Right cardiac atrium (tissue), 5 donors: Measurements from ENCODE around the gene DHRS13. TPM values are rescaled to one million over a fixed set of nuclear protein-coding genes. Genes with fewer than 3 reads are reported as not detected.
"Not testable (repeated sequence)": the region's sequence is repeated elsewhere in the genome, so short reads cannot be mapped to it uniquely, and the experiment has no call there.

ENCODE experiments used
- ATAC-seq, 2 donors: fragments of 200-7000 bp; cut with Tn5 transposase; one replicate each; pipeline versions ENCODE4 v1.8.0 to v1.9.1; 2020; ENCODE audit warnings: moderate library complexity in 2 of 2, mild to moderate bottlenecking in 1 of 2
- DNase-seq, 3 donors: peaks; one replicate each; pipeline ENCODE4 v3.0.0-alpha.2; 2020
- H3K27ac ChIP-seq: one replicate; pipeline ENCODE4 v1.5.1; 2013; ENCODE audit warnings: mild to moderate bottlenecking, low read length, control low read depth, moderate library complexity
- H3K27me3 ChIP-seq: one replicate; pipeline ENCODE4 v1.6.1; 2013; ENCODE audit not compliant: control insufficient read depth, insufficient read depth
- H3K4me1 ChIP-seq: one replicate; pipeline ENCODE4 v1.6.1; 2013; ENCODE audit warnings: low read length; ENCODE audit not compliant: control insufficient read depth, insufficient read depth
- H3K4me3 ChIP-seq: one replicate; pipeline ENCODE4 v1.5.1; 2013; ENCODE audit warnings: low read length, control low read depth
- H3K9me3 ChIP-seq: one replicate; pipeline ENCODE4 v1.6.1; 2013; ENCODE audit warnings: low read length; ENCODE audit not compliant: control insufficient read depth
- WGBS: extraction: QIAGEN DNeasy Blood & Tissue Kit; methylation state at CpG from one replicate; pipeline ENCODE4 v1.1.7; 2013; 5-methylcytosine and 5-hydroxymethylcytosine counted together
- intact Hi-C, 4 donors: fragments of 100-400 bp; cut with DNase I; formaldehyde crosslinking; loops; one replicate each; pipeline versions ENCODE4 v1.11.0 to v1.14.0; 2022 to 2023
- polyA plus RNA-seq: library from polyadenylated mRNA; stranded (reverse); fragments of 200-250 nt; gene quantifications from one replicate; pipeline ENCODE4 v1.2.3, GENCODE V29; 2013
- total RNA-seq, 4 donors: library from RNA; stranded (reverse); fragmentation: NEBNext Ultra II Directional; extraction: Animal tissue kit (Norgen Biotek cat#: 25700); gene quantifications; one replicate each; pipeline ENCODE4 v1.2.1, GENCODE V29; 2021
- donor health status: healthy with polysubstance abuse.
- donor health status: DM: no; HTN: yes; CAD: no.
- donor health status: DM: no; HTN: no; CAD: no.
- donor health status: DM: no; HTN: yes; CAD: no; lungs with severe emphysema.
- donor health status: DM: yes; HTN: yes; CAD: no.

DHRS13 gene
- total and polyA plus RNA-seq, 5 donors = 2.1 to 3.3 (median 2.3) TPM

- DNase-seq = no peak
- no peaks in the 10 kb centered on the region for H3K4me1 ChIP-seq
- H3K4me3 ChIP-seq = no peak overlapping the region
- no peaks in the 10 kb centered on the region for H3K27me3 ChIP-seq
- intact Hi-C loops = loop anchor here in 2 of 4 donors (10.0 kb wide), 2 partner anchors 158 to 188 kb away; partner anchors contain the start of genes NEK8 (in 1 of the 2) and TLCD1 (in 1 of the 2)
- ATAC-seq = no peak
- H3K9me3 ChIP-seq = no peaks in the 10 kb centered on the region
- no peak overlapping the region for H3K27ac ChIP-seq
- WGBS = 87% methylated on average over 6 of the region's 6 CpGs
These were observed 10.1 kb upstream of the DHRS13 start for GRCh38 chr17:28912938-28913333.

GRCh38 chr17:28912281-28912937, 9.5 kb upstream of the DHRS13 start:
- WGBS = 75% methylated on average over 20 of the region's 20 CpGs
- H3K27ac ChIP-seq = no peak overlapping the region

GRCh38 chr17:28911411-28912045, 8.6 kb upstream of the DHRS13 start:
- no peak overlapping the region for H3K27ac ChIP-seq
- no peaks in the 10 kb centered on the region for H3K4me1 ChIP-seq
- intact Hi-C loops = loop anchor here in 2 of 4 donors (10.0 kb wide), 2 partner anchors 157 to 187 kb away; partner anchors contain the start of genes NEK8 (in 1 of the 2) and TLCD1 (in 1 of the 2)
- H3K27me3 ChIP-seq = no peaks in the 10 kb centered on the region
- WGBS = 91% methylated on average over 13 of the region's 13 CpGs
- DNase-seq = peak in 1 of 3 donors; percentile 49
- ATAC-seq = no peak
- H3K9me3 ChIP-seq = no peaks in the 10 kb centered on the region
- no peak overlapping the region for H3K4me3 ChIP-seq

More at GRCh38 chr17:28912281-28912937, 9.5 kb upstream of the DHRS13 start:
- DNase-seq (no peak), ATAC-seq (no peak)
- intact Hi-C loops = loop anchor here in 2 of 4 donors (10.0 kb wide), 2 partner anchors 158 to 188 kb away; partner anchors contain the start of genes NEK8 (in 1 of the 2) and TLCD1 (in 1 of the 2)
- H3K9me3 ChIP-seq = no peaks in the 10 kb centered on the region
- H3K4me3 ChIP-seq = no peak overlapping the region
- no peaks in the 10 kb centered on the region for H3K4me1 ChIP-seq
- H3K27me3 ChIP-seq = no peaks in the 10 kb centered on the region

- no peak overlapping the region for H3K27ac ChIP-seq
- H3K9me3 ChIP-seq = no peaks in the 10 kb centered on the region
- 84% methylated on average over 1 of the region's 1 CpG for WGBS
- intact Hi-C loops = loop anchor here in 2 of 4 donors (10.0 kb wide), 2 partner anchors 156 to 186 kb away; partner anchors contain the start of genes NEK8 (in 1 of the 2) and TLCD1 (in 1 of the 2)
- ATAC-seq (no peak), DNase-seq (no peak)
- no peaks in the 10 kb centered on the region for H3K27me3 ChIP-seq
- H3K4me1 ChIP-seq = no peaks in the 10 kb centered on the region
- no peak overlapping the region for H3K4me3 ChIP-seq
These were observed 7.7 kb upstream of the DHRS13 start for GRCh38 chr17:28910534-28910933.

GRCh38 chr17:28908640-28909167, 5.8 kb upstream of the DHRS13 start:
- H3K4me3 ChIP-seq = no peak overlapping the region
- no peaks in the 10 kb centered on the region for H3K9me3 ChIP-seq
- peak overlapping the region; percentile 53 for H3K27ac ChIP-seq
- ATAC-seq (peak; percentile 58 to 73), DNase-seq (peak in 2 of 3 donors; percentile 45 to 72)
- intact Hi-C loops = loop anchor here in 1 of 4 donors (5.0 kb wide), 1 partner anchor 146 kb away; no protein-coding TSS in a partner anchor
- no peaks in the 10 kb centered on the region for H3K27me3 ChIP-seq
- 42% methylated on average over 6 of the region's 6 CpGs for whole genome bisulfite sequencing
- no peaks in the 10 kb centered on the region for H3K4me1 ChIP-seq

- Histone ChIP-seq H3K27ac (peak overlapping the region; percentile 53), H3K27me3 (no peaks in the 10 kb centered on the region), H3K4me3 (no peak overlapping the region), H3K9me3 (no peaks in the 10 kb centered on the region), H3K4me1 (peaks cover 2% of the 10 kb centered on the region)
- ATAC-seq (peak; percentile 32 to 46), DNase-seq (no peak)
- WGBS = 57% methylated on average over 3 of the region's 3 CpGs
- intact Hi-C loops = loop anchor here in 1 of 4 donors (5.0 kb wide), 1 partner anchor 146 kb away; no protein-coding TSS in a partner anchor
These were observed 5.0 kb upstream of the DHRS13 start for GRCh38 chr17:28907709-28908475.

- Histone ChIP-seq H3K4me1 (peaks cover 2% of the 10 kb centered on the region), H3K9me3 (no peaks in the 10 kb centered on the region), H3K4me3 (no peak overlapping the region), H3K27me3 (no peaks in the 10 kb centered on the region), H3K27ac (no peak overlapping the region)
- DNase-seq (no peak), ATAC-seq (peak in 1 of 2 donors; percentile 23)
- 51% methylated on average over 7 of the region's 7 CpGs for WGBS
- intact Hi-C loops = loop anchor here in 1 of 4 donors (5.0 kb wide), 1 partner anchor 145 kb away; no protein-coding TSS in a partner anchor
These were observed 4.0 kb upstream of the DHRS13 start for GRCh38 chr17:28906706-28907438.

GRCh38 chr17:28906276-28906675, 3.4 kb upstream of the DHRS13 start:
- no peak overlapping the region for H3K4me3 ChIP-seq
- no peak overlapping the region for H3K27ac ChIP-seq
- no peak for ATAC-seq
- H3K9me3 ChIP-seq = no peaks in the 10 kb centered on the region
- H3K27me3 ChIP-seq = no peaks in the 10 kb centered on the region
- DNase-seq = no peak
- peaks cover 2% of the 10 kb centered on the region for H3K4me1 ChIP-seq
- 61% methylated on average over 9 of the region's 9 CpGs for WGBS
- intact Hi-C loops = loop anchor here in 1 of 4 donors (5.0 kb wide), 1 partner anchor 144 kb away; no protein-coding TSS in a partner anchor

- WGBS = 47% methylated on average over 4 of the region's 4 CpGs
- H3K4me1 ChIP-seq = peaks cover 2% of the 10 kb centered on the region
- DNase-seq = no peak
- H3K27ac ChIP-seq = no peak overlapping the region
- no peaks in the 10 kb centered on the region for H3K27me3 ChIP-seq
- H3K4me3 ChIP-seq = no peak overlapping the region
- ATAC-seq = no peak
- intact Hi-C loops = loop anchor here in 1 of 4 donors (5.0 kb wide), 2 partner anchors 43 to 142 kb away; no protein-coding TSS in a partner anchor
- no peaks in the 10 kb centered on the region for H3K9me3 ChIP-seq
These were observed 1.9 kb upstream of the DHRS13 start for GRCh38 chr17:28904800-28905199.

- H3K27me3 ChIP-seq, H3K4me1 ChIP-seq, DNase-seq, H3K9me3 ChIP-seq, ATAC-seq, H3K27ac ChIP-seq, H3K4me3 ChIP-seq: not testable (repeated sequence)
- 61% methylated on average over 5 of the region's 5 CpGs for WGBS
- intact Hi-C loops = loop anchor here in 1 of 4 donors (5.0 kb wide), 1 partner anchor 44 kb away; no protein-coding TSS in a partner anchor
These were observed 615 bp upstream of the DHRS13 start for GRCh38 chr17:28903546-28903841.
